HG03565 (cell line): ENCODE data around the gene CFAP57.

ENCODE experiments used
- ATAC-seq: cut with Tn5 transposase; IDR thresholded peaks from one replicate; pipeline ENCODE4 v1.9.1; 2021; ENCODE audit warnings: mild to moderate bottlenecking, moderate library complexity; ENCODE audit not compliant: unreplicated experiment

CFAP57 gene

GRCh38 chr1:43274804-43275180, 102.7 kb downstream of the CFAP57 start:
- no peak for ATAC-seq

- ATAC-seq: no peak
These were observed 103.9 kb downstream of the CFAP57 start for GRCh38 chr1:43275826-43276620.

- ATAC-seq: no peak
These were observed 104.5 kb downstream of the CFAP57 start for GRCh38 chr1:43276673-43277072.

GRCh38 chr1:43277116-43277876, 105.2 kb downstream of the CFAP57 start:
- no peak for ATAC-seq

- ATAC-seq: no peak
These were observed 107.0 kb downstream of the CFAP57 start for GRCh38 chr1:43279161-43279560.

- ATAC-seq: no peak
These were observed 107.5 kb downstream of the CFAP57 start for GRCh38 chr1:43279666-43280065.

GRCh38 chr1:43280692-43281091, 108.6 kb downstream of the CFAP57 start:
- ATAC-seq: no peak

GRCh38 chr1:43282220-43283195, 110.4 kb downstream of the CFAP57 start:
- no peak for ATAC-seq

GRCh38 chr1:43284065-43284464, 111.9 kb downstream of the CFAP57 start:
- no peak for ATAC-seq

GRCh38 chr1:43284546-43285110, 112.5 kb downstream of the CFAP57 start:
- no peak for ATAC-seq

- ATAC-seq: no peak
These were observed 113.3 kb downstream of the CFAP57 start, which contains the start of gene C1orf210 for GRCh38 chr1:43285269-43285990. TSS of gene C1orf210 (minus strand) at chr1:43285581. CDS start at chr1:43283270, 2,311 bp downstream.

GRCh38 chr1:43286115-43286514, 114.0 kb downstream of the CFAP57 start:
- no peak for ATAC-seq

GRCh38 chr1:43286533-43286932, 114.4 kb downstream of the CFAP57 start:
- no peak for ATAC-seq

GRCh38 chr1:43288058-43288784, 116.1 kb downstream of the CFAP57 start:
- ATAC-seq: no peak

- no peak for ATAC-seq
These were observed 116.9 kb downstream of the CFAP57 start for GRCh38 chr1:43288785-43289706.

- ATAC-seq: no peak
These were observed 120.1 kb downstream of the CFAP57 start for GRCh38 chr1:43292216-43292615.

GRCh38 chr1:43292679-43293078, 120.5 kb downstream of the CFAP57 start:
- ATAC-seq: no peak

- ATAC-seq: no peak
These were observed 121.0 kb downstream of the CFAP57 start for GRCh38 chr1:43293176-43293575.
